GM18868 (cell line): Measurements from ENCODE around the gene DCLK2.
"Not testable (repeated sequence)": the region's sequence is repeated elsewhere in the genome, so short reads cannot be mapped to it uniquely, and the experiment has no call there.

Experiments used
- ATAC-seq: cut with Tn5 transposase; IDR thresholded peaks from one replicate; pipeline ENCODE4 v1.9.1; 2021; ENCODE audit warnings: mild to moderate bottlenecking, moderate library complexity; ENCODE audit not compliant: unreplicated experiment

DCLK2 gene

DNA sequence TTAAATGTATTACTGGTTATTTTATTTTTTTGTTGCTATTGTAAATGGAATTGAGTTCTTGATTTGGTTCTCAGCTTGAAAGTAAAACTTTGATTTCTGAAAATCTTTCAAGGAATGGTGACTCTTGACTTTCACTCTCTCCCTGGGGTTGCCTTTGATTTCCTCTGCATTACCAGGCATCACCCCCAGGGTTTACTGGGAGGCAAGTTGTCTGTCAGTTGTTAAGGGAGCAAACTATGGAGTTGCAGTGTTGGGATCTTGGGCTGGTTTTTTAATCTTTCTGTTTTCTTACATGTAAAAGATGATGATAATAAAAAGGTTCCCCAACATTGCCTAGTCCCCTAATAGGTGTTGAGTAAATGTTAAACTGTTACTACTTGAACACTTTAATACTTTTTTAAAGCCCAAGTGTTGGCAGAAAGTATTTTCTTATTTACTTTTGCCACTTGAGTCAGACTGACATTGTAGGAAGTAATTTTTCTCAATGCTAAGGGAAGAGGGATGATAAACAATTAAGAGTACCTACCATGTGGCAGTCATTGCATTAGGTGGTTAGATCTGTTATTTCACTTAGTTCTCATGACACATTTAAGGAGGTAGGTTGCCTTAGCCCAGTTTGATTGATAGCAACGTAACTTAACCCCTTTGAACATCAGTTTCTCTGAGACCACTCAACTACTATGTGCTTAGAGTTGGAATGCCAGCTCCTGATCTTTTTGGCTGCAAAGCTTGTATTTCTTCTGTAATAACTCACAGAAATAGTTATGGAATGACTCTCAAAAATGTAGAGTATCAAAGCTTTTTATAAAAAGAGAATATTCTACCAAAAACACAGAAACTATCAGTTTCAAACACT lies 67.1 kb downstream of the DCLK2 start:
- ATAC-seq, result no peak

- no peak for ATAC-seq
Measured at GRCh38 chr4:150145946-150146340, 67.7 kb downstream of the DCLK2 start.

GRCh38 chr4:150149381-150149780 lies 71.1 kb downstream of the DCLK2 start:
- ATAC-seq, result no peak

GRCh38 chr4:150150629-150151062 lies 72.4 kb downstream of the DCLK2 start:
- no peak for ATAC-seq

DNA sequence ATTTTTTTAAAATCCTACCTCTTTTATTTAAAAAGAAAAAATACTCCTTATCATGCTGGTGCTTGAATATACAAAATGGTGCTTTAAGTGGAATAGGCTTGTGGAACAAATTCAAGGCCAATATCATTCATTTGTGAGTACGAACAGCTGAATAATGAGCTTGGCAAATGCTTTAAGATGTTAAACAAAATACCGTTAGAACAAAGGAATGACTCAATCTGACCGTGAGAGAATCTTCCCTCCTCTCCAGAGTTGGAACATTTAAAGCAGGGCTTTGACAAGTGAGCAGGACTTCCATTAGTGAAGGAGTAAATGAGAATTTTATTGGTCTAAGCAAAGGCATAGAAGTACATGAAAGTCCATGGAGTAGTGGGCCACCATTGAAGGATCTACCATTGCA lies 74.5 kb downstream of the DCLK2 start:
- no peak for ATAC-seq

GRCh38 chr4:150155391-150155790 lies 77.1 kb downstream of the DCLK2 start:
- no peak for ATAC-seq

DNA sequence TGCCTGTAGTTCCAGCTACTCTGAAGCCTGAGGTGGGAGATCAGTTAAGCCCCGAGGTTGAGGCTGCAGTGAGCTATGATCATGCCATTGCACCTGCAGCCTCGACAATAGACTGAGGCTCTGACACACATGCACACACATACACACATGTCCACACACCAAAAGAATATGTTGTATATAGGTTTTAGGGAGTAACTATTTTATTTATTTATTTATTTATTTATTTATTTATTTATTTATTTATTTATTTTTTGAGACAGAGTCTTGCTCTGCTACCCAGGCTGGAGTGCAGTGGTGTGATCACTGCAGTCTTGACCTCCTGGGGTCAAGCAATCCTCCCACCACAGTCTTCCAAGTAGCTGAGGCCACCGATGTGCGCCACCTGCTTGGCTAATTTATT lies 78.3 kb downstream of the DCLK2 start:
- ATAC-seq, result no peak

GRCh38 chr4:150158041-150158440 lies 79.8 kb downstream of the DCLK2 start:
- ATAC-seq, result no peak

GRCh38 chr4:150160473-150160872 lies 82.2 kb downstream of the DCLK2 start:
- ATAC-seq, result no peak

DNA sequence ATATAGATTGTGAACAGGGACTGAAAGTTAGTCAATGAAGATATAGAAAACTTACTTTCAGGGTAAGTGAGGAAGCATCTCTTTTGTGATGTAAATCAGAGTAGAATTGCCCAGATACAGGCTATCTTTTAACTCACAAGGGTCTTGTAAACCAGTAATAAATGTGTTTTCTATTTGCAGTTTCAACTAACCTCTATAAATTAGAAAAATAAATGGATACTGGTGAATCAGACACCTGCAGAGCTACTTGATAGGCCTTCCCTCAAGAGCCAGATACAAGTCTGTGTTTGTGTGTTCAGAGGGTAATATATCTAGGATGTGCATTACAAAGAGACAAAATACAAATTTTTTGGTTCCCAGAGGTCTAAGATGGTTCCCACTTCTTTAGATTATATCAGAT lies 82.9 kb downstream of the DCLK2 start:
- no peak for ATAC-seq

- ATAC-seq, result not testable (repeated sequence)
Measured at GRCh38 chr4:150162020-150162419, 83.8 kb downstream of the DCLK2 start.

- no peak for ATAC-seq
Measured at GRCh38 chr4:150164055-150164454, 85.8 kb downstream of the DCLK2 start.

DNA sequence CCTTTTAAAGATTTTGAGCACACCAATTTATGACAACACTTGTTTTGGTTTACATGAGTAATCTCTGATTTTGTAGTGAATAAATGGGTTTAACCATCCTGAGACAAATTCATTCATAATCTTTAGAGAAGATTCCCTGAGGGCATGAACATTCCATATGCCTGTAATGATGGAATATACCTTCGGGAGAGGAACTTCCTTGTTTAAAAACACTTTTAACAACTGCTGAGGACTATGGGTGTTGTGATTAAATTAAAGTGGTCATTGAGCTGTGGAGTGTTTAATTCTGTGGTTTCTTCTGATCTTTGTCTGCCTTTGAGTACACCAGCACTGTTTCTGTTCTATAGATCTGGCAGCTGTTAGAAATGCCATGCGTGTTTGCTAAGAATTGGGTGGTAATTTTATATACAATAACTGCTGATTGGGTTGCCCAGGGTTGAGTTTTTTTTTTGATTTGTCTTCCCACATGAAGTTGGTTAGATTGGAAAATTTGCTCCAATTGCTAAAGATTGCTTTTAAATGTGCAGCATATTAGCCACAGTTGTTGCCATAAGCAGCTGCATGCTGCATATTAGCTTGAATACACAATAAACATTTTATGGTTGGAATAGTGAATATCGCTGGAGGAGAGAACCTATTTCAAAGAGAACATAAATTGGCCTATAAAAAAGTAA lies 86.8 kb downstream of the DCLK2 start:
- no peak for ATAC-seq

DNA sequence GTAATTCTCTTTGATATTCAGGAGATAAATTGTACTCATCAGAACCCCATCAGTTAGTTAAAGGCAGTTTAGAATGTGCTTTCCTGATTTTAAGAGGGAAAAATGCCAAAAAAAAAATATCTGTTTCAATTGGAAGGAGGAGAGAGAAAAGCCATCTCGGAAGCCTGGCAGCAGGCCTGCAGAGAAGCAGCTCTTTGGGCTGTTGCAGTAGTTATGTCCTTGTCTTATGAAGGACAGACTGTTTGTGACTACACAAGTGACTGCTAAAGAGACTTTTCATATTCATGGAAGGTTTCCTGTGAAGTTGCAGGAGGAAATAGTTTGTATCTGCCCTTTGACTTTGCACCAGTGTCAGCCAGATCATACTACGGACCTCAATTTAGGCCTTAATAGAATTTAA lies 88.8 kb downstream of the DCLK2 start:
- no peak for ATAC-seq

GRCh38 chr4:150173432-150173861 lies 95.2 kb downstream of the DCLK2 start:
- ATAC-seq, result no peak

- no peak for ATAC-seq
Measured at GRCh38 chr4:150173982-150174398, 95.7 kb downstream of the DCLK2 start.

- no peak for ATAC-seq
Measured at GRCh38 chr4:150176547-150176946, 98.3 kb downstream of the DCLK2 start.

DNA sequence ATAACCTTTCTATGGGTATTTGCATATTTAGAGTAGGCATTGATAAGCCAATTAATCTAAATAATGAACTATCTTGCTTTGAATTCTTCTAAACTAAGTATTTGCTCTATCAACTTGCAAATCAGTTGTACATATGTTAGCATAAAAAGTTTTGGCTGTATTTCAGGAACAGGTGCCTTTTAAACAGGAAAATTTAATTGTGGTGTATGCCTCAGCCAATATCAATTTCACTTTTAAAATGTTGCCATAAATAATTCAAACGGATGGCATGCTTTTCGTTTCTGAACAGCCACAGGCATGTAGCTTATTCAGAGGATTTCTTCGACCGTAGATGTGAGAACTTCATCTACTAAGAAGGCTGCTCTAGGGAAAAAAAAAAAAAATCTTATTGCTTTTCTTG lies 99.9 kb downstream of the DCLK2 start:
- no peak for ATAC-seq

- ATAC-seq, result no peak
Measured at GRCh38 chr4:150181536-150181935, 103.3 kb downstream of the DCLK2 start.

DNA sequence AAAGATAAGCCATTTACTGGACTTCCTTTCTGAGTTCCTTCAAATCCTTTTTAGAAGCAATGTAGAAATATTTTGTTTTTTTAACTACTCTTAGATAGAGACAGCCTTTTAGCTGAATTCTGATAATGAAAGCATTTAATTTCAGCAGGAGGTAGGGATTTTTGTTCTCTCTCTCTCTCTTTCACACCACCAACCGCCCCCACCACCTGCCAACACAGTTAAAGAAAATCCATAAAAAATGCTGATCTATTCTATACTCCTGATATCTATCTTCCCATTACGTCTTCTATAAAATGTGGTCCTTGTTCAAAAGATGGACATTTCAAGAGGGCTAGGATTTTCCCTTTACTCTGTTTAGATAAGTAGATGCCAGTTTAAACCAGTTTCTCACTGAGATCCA lies 104.5 kb downstream of the DCLK2 start:
- ATAC-seq, result no peak

GRCh38 chr4:150185033-150185432 lies 106.8 kb downstream of the DCLK2 start:
- not testable (repeated sequence) for ATAC-seq

DNA sequence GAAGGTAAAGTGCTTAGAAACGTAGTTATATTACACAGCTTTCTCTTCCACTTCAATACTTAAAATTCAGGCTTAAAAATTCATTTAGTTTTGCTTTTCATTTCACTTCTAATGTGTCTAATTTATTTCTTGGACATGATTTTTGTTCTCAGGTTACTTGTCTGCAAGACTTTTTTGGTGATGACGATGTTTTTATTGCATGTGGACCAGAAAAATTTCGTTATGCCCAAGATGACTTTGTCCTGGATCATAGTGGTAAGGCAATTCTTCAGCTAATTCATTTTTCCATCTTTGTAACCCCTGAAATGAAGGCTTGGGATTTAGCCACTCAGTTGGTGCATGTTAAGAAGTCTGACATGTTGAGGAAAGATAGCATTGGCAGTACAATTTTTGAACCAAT lies 114.7 kb downstream of the DCLK2 start:
- no peak for ATAC-seq
